WTC11 (cell line): ENCODE results near the gene C6orf52. TPM values are rescaled to one million over a fixed set of nuclear protein-coding genes. Genes with fewer than 3 reads are reported as not detected.
A peak's percentile ranks its signal among the peaks of the same experiment; 100 is the strongest.

Experiments used
- ATAC-seq: fragments of 200-7000 bp; cut with Tn5 transposase; 2 replicates; pipeline ENCODE4 v1.10.0; 2021; ENCODE audit warnings: mild to moderate bottlenecking, moderate library complexity
- CTCF ChIA-PET: fragments of 300-600 bp; sonication (Branson Sonifier 250); formaldehyde crosslinking; loops from one replicate; lab custom pipeline; 2021; ENCODE audit warnings: antibody characterized with exemption; lab: Charles Lee
- POLR2A ChIA-PET: fragments of 350-600 bp; sonication (Branson Sonifier 250); formaldehyde crosslinking; loops from one replicate; lab custom pipeline; 2021; ENCODE audit warnings: antibody characterized with exemption; lab: Charles Lee
- DNase-seq: peaks from one replicate; pipeline ENCODE4 v3.0.0; 2021; ENCODE audit warnings: low spot score
- H3K27ac Mint-ChIP-seq: 2 replicates; pipeline ENCODE4 v1.8.0; 2021; ENCODE audit warnings: mixed read lengths
- H3K27me3 Mint-ChIP-seq: 2 replicates; pipeline ENCODE4 v1.8.0; 2021; ENCODE audit warnings: low read depth, mild to moderate bottlenecking, moderate library complexity, mixed read lengths
- H3K36me3 Mint-ChIP-seq: 2 replicates; pipeline ENCODE4 v1.8.0; 2021; ENCODE audit warnings: mixed read lengths
- H3K4me1 Mint-ChIP-seq: 2 replicates; pipeline ENCODE4 v1.8.0; 2022; ENCODE audit warnings: mixed read lengths
- H3K4me3 Mint-ChIP-seq: 2 replicates; pipeline ENCODE4 v1.8.0; 2021; ENCODE audit warnings: mild to moderate bottlenecking, moderate library complexity, mixed read lengths
- H3K9me3 Mint-ChIP-seq: 2 replicates; pipeline ENCODE4 v1.8.0; 2021; ENCODE audit warnings: mixed read lengths
- ARID4B ChIP-seq: sonication (generic); formaldehyde crosslinking; IDR thresholded peaks from 2 replicates; pipeline ENCODE4 v1.8.0; 2023; ENCODE audit warnings: missing genetic modification reagents, mild to moderate bottlenecking, borderline replicate concordance
- FOXK1 ChIP-seq: sonication (generic); formaldehyde crosslinking; IDR thresholded peaks from 2 replicates; pipeline ENCODE4 v1.8.0; 2022; ENCODE audit warnings: mild to moderate bottlenecking, moderate library complexity, missing genetic modification reagents
- HMGXB4 ChIP-seq: sonication (generic); formaldehyde crosslinking; IDR thresholded peaks from 2 replicates; pipeline ENCODE4 v1.8.1; 2023; ENCODE audit warnings: mild to moderate bottlenecking, moderate library complexity, missing genetic modification reagents
- MAX ChIP-seq: sonication (generic); formaldehyde crosslinking; IDR thresholded peaks from 2 replicates; pipeline ENCODE4 v1.8.0; 2022; ENCODE audit warnings: mild to moderate bottlenecking, missing genetic modification reagents
- MXD4 ChIP-seq: fragments of 250-450 bp; sonication (Bioruptor Pico); IDR thresholded peaks from 2 replicates; pipeline ENCODE4 v1.8.0; 2021; ENCODE audit warnings: mild to moderate bottlenecking, moderate library complexity, borderline replicate concordance
- MYBL2 ChIP-seq: sonication (generic); formaldehyde crosslinking; IDR thresholded peaks from 2 replicates; pipeline ENCODE4 v1.8.1; 2023; ENCODE audit warnings: mild to moderate bottlenecking, moderate library complexity, missing genetic modification reagents
- NFATC4 ChIP-seq: fragments of 250-450 bp; sonication (Bioruptor Pico); IDR thresholded peaks from 2 replicates; pipeline ENCODE4 v1.9.0; 2021; ENCODE audit warnings: mild to moderate bottlenecking
- NR1H2 ChIP-seq: sonication (generic); formaldehyde crosslinking; IDR thresholded peaks from 2 replicates; pipeline ENCODE4 v1.9.0; 2021; ENCODE audit warnings: mild to moderate bottlenecking, moderate library complexity, missing genetic modification reagents
- RELA ChIP-seq: sonication (generic); formaldehyde crosslinking; IDR thresholded peaks from 2 replicates; pipeline ENCODE4 v1.8.1; 2022; ENCODE audit warnings: missing genetic modification reagents, mild to moderate bottlenecking, borderline replicate concordance
- RORB ChIP-seq: fragments of 250-450 bp; sonication (Bioruptor Pico); IDR thresholded peaks from 2 replicates; pipeline ENCODE4 v1.9.0; 2021; ENCODE audit warnings: mild to moderate bottlenecking
- TEAD1 ChIP-seq: sonication (generic); formaldehyde crosslinking; IDR thresholded peaks from 2 replicates; pipeline ENCODE4 v1.8.0; 2022; ENCODE audit warnings: mild to moderate bottlenecking, missing genetic modification reagents
- ZNF232 ChIP-seq: sonication (generic); formaldehyde crosslinking; IDR thresholded peaks from 2 replicates; pipeline ENCODE4 v1.8.0; 2022; ENCODE audit warnings: mild to moderate bottlenecking, missing genetic modification reagents
- ZNF317 ChIP-seq: sonication (generic); formaldehyde crosslinking; IDR thresholded peaks from 2 replicates; pipeline ENCODE4 v1.8.1; 2023; ENCODE audit warnings: low read depth, mild to moderate bottlenecking, moderate library complexity, missing genetic modification reagents, borderline replicate concordance
- total RNA-seq: library from RNA; stranded (reverse); gene quantifications from 3 replicates; pipeline ENCODE4 v1.2.3, GENCODE V29; 2021
- TF ChIP-seq, protein P1 (sequence below): sonication (generic); formaldehyde crosslinking; IDR thresholded peaks from 2 replicates; pipeline ENCODE4 v1.8.1; 2023; ENCODE audit warnings: mild to moderate bottlenecking, missing genetic modification reagents, borderline replicate concordance
- TF ChIP-seq, protein P2 (sequence below): sonication (generic); formaldehyde crosslinking; IDR thresholded peaks from 2 replicates; pipeline ENCODE4 v1.8.1; 2023; ENCODE audit warnings: mild to moderate bottlenecking, missing genetic modification reagents
- TF ChIP-seq, protein P3 (sequence below): fragments of 250-450 bp; sonication (Bioruptor Pico); IDR thresholded peaks from 2 replicates; pipeline ENCODE4 v1.8.0; 2021; ENCODE audit warnings: mild to moderate bottlenecking

The C6orf52 gene
- total RNA-seq, 1 experiment from 2014 or later = 0.42 TPM

DNA sequence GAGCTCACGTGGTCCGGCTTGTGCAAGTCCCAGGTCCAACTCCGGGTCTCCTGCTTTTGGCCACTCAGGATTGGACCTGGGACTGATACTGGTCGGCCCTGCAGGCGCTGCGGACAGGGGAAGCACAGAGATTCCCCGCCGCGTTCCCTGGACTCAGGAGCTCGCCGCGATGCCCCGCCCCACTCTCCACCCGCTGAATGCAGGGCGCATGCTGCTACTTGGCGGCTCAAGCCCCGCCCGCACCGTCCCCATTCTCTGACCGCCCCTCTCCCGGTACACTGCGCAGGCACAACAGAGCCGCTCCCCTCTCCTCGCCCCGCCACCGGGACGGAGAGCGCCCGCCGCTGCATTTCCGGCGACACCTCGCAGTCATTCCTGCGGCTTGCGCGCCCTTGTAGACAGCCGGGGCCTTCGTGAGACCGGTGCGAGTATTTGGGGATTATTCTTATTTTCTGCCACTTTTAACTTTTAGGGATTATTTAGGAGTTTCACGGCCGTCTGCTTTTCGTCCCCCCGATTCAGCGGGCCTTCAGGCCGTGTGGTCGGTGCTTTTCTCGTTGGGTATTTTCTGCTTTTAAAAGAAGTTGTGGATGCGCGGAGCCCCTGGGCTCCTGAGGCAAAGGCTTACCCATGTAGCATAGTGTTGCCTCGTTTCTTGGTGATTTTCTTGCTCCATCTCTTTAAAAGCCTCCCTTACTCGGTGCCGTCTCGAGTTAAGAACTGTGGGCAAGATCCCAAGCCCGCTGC, 28.6 kb upstream of the C6orf52 start, which contains the start of gene TMEM14C (continued):
- TF ChIP-seq, protein P1, sequence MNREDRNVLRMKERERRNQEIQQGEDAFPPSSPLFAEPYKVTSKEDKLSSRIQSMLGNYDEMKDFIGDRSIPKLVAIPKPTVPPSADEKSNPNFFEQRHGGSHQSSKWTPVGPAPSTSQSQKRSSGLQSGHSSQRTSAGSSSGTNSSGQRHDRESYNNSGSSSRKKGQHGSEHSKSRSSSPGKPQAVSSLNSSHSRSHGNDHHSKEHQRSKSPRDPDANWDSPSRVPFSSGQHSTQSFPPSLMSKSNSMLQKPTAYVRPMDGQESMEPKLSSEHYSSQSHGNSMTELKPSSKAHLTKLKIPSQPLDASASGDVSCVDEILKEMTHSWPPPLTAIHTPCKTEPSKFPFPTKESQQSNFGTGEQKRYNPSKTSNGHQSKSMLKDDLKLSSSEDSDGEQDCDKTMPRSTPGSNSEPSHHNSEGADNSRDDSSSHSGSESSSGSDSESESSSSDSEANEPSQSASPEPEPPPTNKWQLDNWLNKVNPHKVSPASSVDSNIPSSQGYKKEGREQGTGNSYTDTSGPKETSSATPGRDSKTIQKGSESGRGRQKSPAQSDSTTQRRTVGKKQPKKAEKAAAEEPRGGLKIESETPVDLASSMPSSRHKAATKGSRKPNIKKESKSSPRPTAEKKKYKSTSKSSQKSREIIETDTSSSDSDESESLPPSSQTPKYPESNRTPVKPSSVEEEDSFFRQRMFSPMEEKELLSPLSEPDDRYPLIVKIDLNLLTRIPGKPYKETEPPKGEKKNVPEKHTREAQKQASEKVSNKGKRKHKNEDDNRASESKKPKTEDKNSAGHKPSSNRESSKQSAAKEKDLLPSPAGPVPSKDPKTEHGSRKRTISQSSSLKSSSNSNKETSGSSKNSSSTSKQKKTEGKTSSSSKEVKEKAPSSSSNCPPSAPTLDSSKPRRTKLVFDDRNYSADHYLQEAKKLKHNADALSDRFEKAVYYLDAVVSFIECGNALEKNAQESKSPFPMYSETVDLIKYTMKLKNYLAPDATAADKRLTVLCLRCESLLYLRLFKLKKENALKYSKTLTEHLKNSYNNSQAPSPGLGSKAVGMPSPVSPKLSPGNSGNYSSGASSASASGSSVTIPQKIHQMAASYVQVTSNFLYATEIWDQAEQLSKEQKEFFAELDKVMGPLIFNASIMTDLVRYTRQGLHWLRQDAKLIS (CRISPR knock-in tag) = no peak
- TF ChIP-seq MAX (CRISPR knock-in tag) = peak; percentile 91
- peak; percentile 52; the same call in 1 of the 2 replicates for TF ChIP-seq TEAD1 (CRISPR knock-in tag)
- peak; percentile 79 for TF ChIP-seq FOXK1 (CRISPR knock-in tag)
- no peak for TF ChIP-seq MXD4 (CRISPR knock-in tag)
- TF ChIP-seq HMGXB4 (CRISPR knock-in tag) = 0 out of 2 replicates have a peak, but pooled peaks have one; percentile 50
- no peak; the same call in none of the 2 replicates for TF ChIP-seq MYBL2
- TF ChIP-seq NR1H2 (CRISPR knock-in tag) = no peak
- no peak for TF ChIP-seq RORB (CRISPR knock-in tag)
- TF ChIP-seq, protein P2, sequence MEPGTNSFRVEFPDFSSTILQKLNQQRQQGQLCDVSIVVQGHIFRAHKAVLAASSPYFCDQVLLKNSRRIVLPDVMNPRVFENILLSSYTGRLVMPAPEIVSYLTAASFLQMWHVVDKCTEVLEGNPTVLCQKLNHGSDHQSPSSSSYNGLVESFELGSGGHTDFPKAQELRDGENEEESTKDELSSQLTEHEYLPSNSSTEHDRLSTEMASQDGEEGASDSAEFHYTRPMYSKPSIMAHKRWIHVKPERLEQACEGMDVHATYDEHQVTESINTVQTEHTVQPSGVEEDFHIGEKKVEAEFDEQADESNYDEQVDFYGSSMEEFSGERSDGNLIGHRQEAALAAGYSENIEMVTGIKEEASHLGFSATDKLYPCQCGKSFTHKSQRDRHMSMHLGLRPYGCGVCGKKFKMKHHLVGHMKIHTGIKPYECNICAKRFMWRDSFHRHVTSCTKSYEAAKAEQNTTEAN = peak; percentile 82; the same call in 1 of the 2 replicates

DNA sequence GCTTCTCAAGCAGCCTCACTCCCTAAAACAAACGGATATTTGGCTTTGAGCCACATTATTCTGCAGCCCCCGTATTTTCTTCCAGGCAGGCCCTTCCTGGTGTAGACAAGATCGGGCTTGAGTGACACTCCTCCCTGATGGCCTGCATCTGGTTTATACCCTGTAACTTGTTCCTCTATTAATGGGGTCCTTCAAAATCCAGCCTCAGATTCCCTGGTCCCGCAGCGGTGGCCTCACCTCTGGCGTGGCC, 28.1 kb upstream of the C6orf52 start:
- ATAC-seq (no peak), DNase-seq (no peak)
- Mint-ChIP-seq H3K27me3 (no peaks in the 10 kb centered on the region), H3K9me3 (peaks cover 28% of the 10 kb centered on the region), H3K4me3 (peak overlapping the region; percentile 97), H3K36me3 (peaks cover 35% of the 10 kb centered on the region), H3K27ac (peak overlapping the region; percentile 99), H3K4me1 (peaks cover 28% of the 10 kb centered on the region)
- POLR2A ChIA-PET = interaction anchor here (0.5 to 4.5 kb wide), 7 partner anchors 13 to 289 kb away, joined by 3 to 43 read pairs (median 3); partner anchors contain the start of genes C6orf52, PAK1IP1 and TMEM14B
- CTCF ChIA-PET = interaction anchor here (1.2 to 2.7 kb wide), 4 partner anchors 25 to 257 kb away, joined by 6 to 11 read pairs (median 7); partner anchors contain the start of gene TMEM14B
- TF ChIP-seq ZNF232 (CRISPR knock-in tag) (no peak), NFATC4 (CRISPR knock-in tag) (no peak), MYBL2 (no peak), ZNF317 (no peak), RELA (CRISPR knock-in tag) (no peak), ARID4B (no peak)
- TF ChIP-seq, protein P3, sequence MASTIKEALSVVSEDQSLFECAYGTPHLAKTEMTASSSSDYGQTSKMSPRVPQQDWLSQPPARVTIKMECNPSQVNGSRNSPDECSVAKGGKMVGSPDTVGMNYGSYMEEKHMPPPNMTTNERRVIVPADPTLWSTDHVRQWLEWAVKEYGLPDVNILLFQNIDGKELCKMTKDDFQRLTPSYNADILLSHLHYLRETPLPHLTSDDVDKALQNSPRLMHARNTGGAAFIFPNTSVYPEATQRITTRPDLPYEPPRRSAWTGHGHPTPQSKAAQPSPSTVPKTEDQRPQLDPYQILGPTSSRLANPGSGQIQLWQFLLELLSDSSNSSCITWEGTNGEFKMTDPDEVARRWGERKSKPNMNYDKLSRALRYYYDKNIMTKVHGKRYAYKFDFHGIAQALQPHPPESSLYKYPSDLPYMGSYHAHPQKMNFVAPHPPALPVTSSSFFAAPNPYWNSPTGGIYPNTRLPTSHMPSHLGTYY (CRISPR knock-in tag) = no peak
- TF ChIP-seq, protein P1 (CRISPR knock-in tag) = no peak
